CD8-positive, alpha-beta memory T cell (primary cell): Measurements from ENCODE around the gene ST3GAL5. TPM values are rescaled to one million over a fixed set of nuclear protein-coding genes. Genes with fewer than 3 reads are reported as not detected.

Experiments used
- CTCF ChIA-PET: fragments of 350-600 bp; sonication (Branson Sonifier 250); formaldehyde crosslinking; loops from one replicate; lab custom pipeline; 2021; ENCODE audit warnings: antibody characterized with exemption; lab: Charles Lee
- POLR2A ChIA-PET: fragments of 350-600 bp; sonication (Branson Sonifier 250); formaldehyde crosslinking; loops from one replicate; lab custom pipeline; 2021; ENCODE audit warnings: antibody characterized with exemption; lab: Charles Lee
- DNase-seq, 5 donors: peaks; one replicate each; pipeline versions ENCODE4 v3.0.0 to v3.0.0-alpha.2; 2020 to 2022; ENCODE audit warnings: mixed read lengths in 1 of 5
- H3K27ac ChIP-seq: one replicate; pipeline ENCODE4 v1.7.0; 2013; ENCODE audit warnings: low read depth, mild to moderate bottlenecking, low read length, moderate library complexity
- H3K27me3 ChIP-seq: 2 replicates; pipeline ENCODE4 v1.7.0; 2013; ENCODE audit warnings: low read length, mild to moderate bottlenecking; ENCODE audit not compliant: insufficient read depth, poor library complexity, severe bottlenecking
- H3K36me3 ChIP-seq: 2 replicates; pipeline ENCODE4 v1.7.0; 2013; ENCODE audit warnings: mild to moderate bottlenecking, low read length, moderate library complexity; ENCODE audit not compliant: insufficient read depth
- H3K4me1 ChIP-seq: 2 replicates; pipeline ENCODE4 v1.7.0; 2013; ENCODE audit warnings: mild to moderate bottlenecking, low read length, moderate library complexity; ENCODE audit not compliant: insufficient read depth
- H3K4me3 ChIP-seq: 2 replicates; pipeline ENCODE4 v1.7.0; 2013; ENCODE audit warnings: mild to moderate bottlenecking, low read length
- H3K9me3 ChIP-seq: 2 replicates; pipeline ENCODE4 v1.7.0; 2013; ENCODE audit warnings: mild to moderate bottlenecking, low read length
- H3K27ac Mint-ChIP-seq, 8 donors: one replicate each; pipeline ENCODE4 v1.8.0; 2020 to 2021; ENCODE audit warnings: mixed read lengths in 8 of 8, mild to moderate bottlenecking in 6 of 8, inconsistent platforms in 3 of 8, moderate library complexity in 3 of 8
- H3K27me3 Mint-ChIP-seq, 2 donors: one replicate each; pipeline ENCODE4 v1.8.0; 2020 to 2021; ENCODE audit warnings: mixed read lengths in 2 of 2, mild to moderate bottlenecking in 1 of 2, moderate library complexity in 1 of 2
- H3K36me3 Mint-ChIP-seq, 3 donors: one replicate each; pipeline ENCODE4 v1.8.0; 2020 to 2021; ENCODE audit warnings: mixed read lengths in 3 of 3, inconsistent platforms in 1 of 3, mild to moderate bottlenecking in 1 of 3
- H3K4me1 Mint-ChIP-seq, 3 donors: one replicate each; pipeline ENCODE4 v1.8.0; 2020 to 2021; ENCODE audit warnings: mixed read lengths in 3 of 3, inconsistent platforms in 1 of 3, mild to moderate bottlenecking in 1 of 3
- H3K4me3 Mint-ChIP-seq, 7 donors: one replicate each; pipeline ENCODE4 v1.8.0; 2020 to 2021; ENCODE audit warnings: mixed read lengths in 7 of 7, mild to moderate bottlenecking in 6 of 7, moderate library complexity in 4 of 7, inconsistent platforms in 2 of 7
- H3K9me3 Mint-ChIP-seq, 5 donors: one replicate each; pipeline ENCODE4 v1.8.0; 2020 to 2022; ENCODE audit warnings: mixed read lengths in 5 of 5, mild to moderate bottlenecking in 3 of 5, moderate library complexity in 2 of 5, inconsistent platforms in 1 of 5
- polyA plus RNA-seq: library from polyadenylated mRNA; unstranded; fragments of 300-500 nt; fragmentation: Illumina TruSeq; gene quantifications from one replicate; pipeline ENCODE4 v1.2.3, GENCODE V29; 2021
- total RNA-seq, 2 experiments: library from RNA; stranded (reverse); gene quantifications; one replicate each; pipeline ENCODE4 v1.2.3, GENCODE V29; 2021

ST3GAL5 gene
- total and polyA plus RNA-seq, 3 experiments from 2014 or later = 11.1 to 21.8 (median 11.2) TPM

- peak overlapping the region; percentile 61 to 99 (median 80) for H3K27ac Mint-ChIP-seq
- no peaks in the 10 kb centered on the region for H3K36me3 ChIP-seq
- peaks cover 38% of the 10 kb centered on the region for H3K4me1 ChIP-seq
- no peaks in the 10 kb centered on the region for H3K27me3 ChIP-seq
- peaks cover 0 to 2% of the 10 kb centered on the region in 2 donors for H3K27me3 Mint-ChIP-seq
- no peak for DNase-seq
- peak overlapping the region in 3 of 7 donors; percentile 9 to 73 (median 32) for H3K4me3 Mint-ChIP-seq
- CTCF ChIA-PET = interaction anchor here (1.1 to 3.2 kb wide), 3 partner anchors 23 to 214 kb away, joined by 3 to 17 read pairs (median 3); partner anchors contain the start of gene ST3GAL5
- no peaks in the 10 kb centered on the region for H3K9me3 ChIP-seq
- peaks cover 0 to 34% (median 6%) of the 10 kb centered on the region in 3 donors for H3K36me3 Mint-ChIP-seq
- no peak overlapping the region for H3K4me3 ChIP-seq
- peaks cover 62 to 82% (median 80%) of the 10 kb centered on the region in 3 donors for H3K4me1 Mint-ChIP-seq
- POLR2A ChIA-PET = no interaction called here
- no peak overlapping the region for H3K27ac ChIP-seq
- H3K9me3 Mint-ChIP-seq = no peaks in the 10 kb centered on the region
These were observed 23.1 kb downstream of the ST3GAL5 start for GRCh38 chr2:85865539-85866164.

DNA sequence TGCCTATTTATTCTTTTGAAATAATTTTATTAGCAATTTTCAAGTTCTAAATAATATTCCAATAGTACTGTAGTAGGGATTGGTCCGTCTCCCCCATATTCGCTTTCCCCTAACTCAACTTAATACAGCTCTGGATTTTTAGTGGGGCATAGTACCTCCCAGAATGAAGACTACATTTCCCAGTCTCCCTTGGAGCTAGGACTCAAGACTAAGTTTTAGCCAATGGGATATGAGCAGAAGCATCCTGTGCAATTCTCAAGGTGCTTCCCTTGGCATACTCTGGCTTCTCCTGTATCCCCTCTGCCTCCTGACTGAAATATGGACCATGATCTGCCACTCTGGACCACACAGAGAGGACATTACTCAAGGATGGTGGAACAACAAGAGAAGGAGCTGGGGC is 24.1 kb downstream of the ST3GAL5 start:
- peak overlapping the region in 7 of 8 donors; percentile 24 to 99 (median 75) for H3K27ac Mint-ChIP-seq
- H3K4me1 ChIP-seq = peaks cover 38% of the 10 kb centered on the region
- DNase-seq = no peak
- H3K36me3 ChIP-seq = no peaks in the 10 kb centered on the region
- H3K4me3 ChIP-seq = no peak overlapping the region
- H3K27ac ChIP-seq = no peak overlapping the region
- POLR2A ChIA-PET = no interaction called here
- CTCF ChIA-PET = interaction anchor here (0.8 to 3.2 kb wide), 9 partner anchors 9 to 215 kb away, joined by 3 to 17 read pairs (median 3); partner anchors contain the start of gene ST3GAL5
- H3K4me3 Mint-ChIP-seq = no peak overlapping the region
- peaks cover 0 to 38% (median 8%) of the 10 kb centered on the region in 3 donors for H3K36me3 Mint-ChIP-seq
- H3K27me3 Mint-ChIP-seq = peaks cover 0 to 2% of the 10 kb centered on the region in 2 donors
- no peaks in the 10 kb centered on the region for H3K9me3 Mint-ChIP-seq
- no peaks in the 10 kb centered on the region for H3K9me3 ChIP-seq
- no peaks in the 10 kb centered on the region for H3K27me3 ChIP-seq
- peaks cover 64 to 82% (median 77%) of the 10 kb centered on the region in 3 donors for H3K4me1 Mint-ChIP-seq

DNA sequence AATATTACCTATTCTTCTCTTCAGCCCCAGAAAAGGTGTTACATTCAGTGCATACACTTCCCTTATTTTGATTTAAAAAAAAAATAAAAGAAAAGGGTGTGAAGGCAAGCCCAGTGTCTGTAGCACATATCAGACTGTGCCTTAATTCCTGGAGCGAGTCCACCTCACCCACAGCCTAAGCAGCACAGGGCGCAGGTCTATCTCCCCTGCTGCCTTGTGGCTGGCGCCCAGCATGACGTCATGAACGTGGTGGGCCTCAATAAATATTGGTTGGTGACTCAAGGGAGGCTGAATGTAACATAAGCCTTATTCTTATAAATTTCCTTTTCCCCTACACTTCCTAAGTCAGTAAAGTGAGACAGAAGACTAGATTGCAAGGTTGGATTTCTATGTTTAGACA is 26.4 kb downstream of the ST3GAL5 start:
- Mint-ChIP-seq H3K4me1 (peaks cover 58 to 86% (median 74%) of the 10 kb centered on the region in 3 donors), H3K27ac (peak overlapping the region; percentile 83 to 99 (median 95)), H3K9me3 (no peaks in the 10 kb centered on the region), H3K36me3 (peaks cover 11 to 50% (median 18%) of the 10 kb centered on the region in 3 donors), H3K27me3 (no peaks in the 10 kb centered on the region), H3K4me3 (peak overlapping the region; percentile 37 to 78 (median 71))
- Histone ChIP-seq H3K27ac (peak overlapping the region; percentile 14), H3K4me1 (peaks cover 38% of the 10 kb centered on the region), H3K27me3 (no peaks in the 10 kb centered on the region), H3K4me3 (no peak overlapping the region), H3K36me3 (peaks cover 5% of the 10 kb centered on the region), H3K9me3 (no peaks in the 10 kb centered on the region)
- DNase-seq = peak in 4 of 5 donors; percentile 65 to 88 (median 70)
- CTCF ChIA-PET = interaction anchor here (0.6 to 1.4 kb wide), 2 partner anchors 27 to 304 kb away, joined by 3 to 5 read pairs; no protein-coding TSS in a partner anchor
- POLR2A ChIA-PET = no interaction called here

DNA sequence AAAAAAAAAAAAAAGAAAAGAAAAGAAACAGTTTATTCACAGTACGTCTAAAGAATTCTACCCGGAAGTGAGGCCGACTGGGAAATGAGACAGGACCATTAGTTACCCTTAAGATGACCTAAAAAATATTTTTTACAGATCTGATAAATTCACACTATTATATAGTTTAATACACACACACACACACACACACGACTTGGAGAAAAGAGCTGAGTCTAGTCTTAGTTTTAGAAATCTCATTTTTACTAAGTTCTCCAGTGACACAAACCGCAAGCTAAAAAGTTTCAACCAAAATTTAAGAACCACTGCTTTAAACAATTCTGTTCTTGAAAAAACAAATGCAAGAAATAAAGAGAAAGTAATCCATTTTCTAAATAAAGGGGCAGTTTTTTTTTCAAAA is 27.1 kb downstream of the ST3GAL5 start:
- Histone ChIP-seq H3K27ac (peak overlapping the region; percentile 14), H3K4me1 (peaks cover 38% of the 10 kb centered on the region), H3K9me3 (no peaks in the 10 kb centered on the region), H3K27me3 (no peaks in the 10 kb centered on the region), H3K4me3 (no peak overlapping the region), H3K36me3 (peaks cover 5% of the 10 kb centered on the region)
- DNase-seq = no peak
- H3K4me3 Mint-ChIP-seq = peak overlapping the region; percentile 36 to 78 (median 73)
- POLR2A ChIA-PET = interaction anchor here (0.6 to 0.9 kb wide), 2 partner anchors 26 to 215 kb away, joined by 3 to 4 read pairs; no protein-coding TSS in a partner anchor
- H3K36me3 Mint-ChIP-seq = peaks cover 11 to 49% (median 18%) of the 10 kb centered on the region in 3 donors
- peak overlapping the region; percentile 83 to 99 (median 95) for H3K27ac Mint-ChIP-seq
- no peaks in the 10 kb centered on the region for H3K9me3 Mint-ChIP-seq
- CTCF ChIA-PET = interaction anchor here (0.6 kb wide), 1 partner anchor 34 kb away, joined by 3 read pairs; no protein-coding TSS in a partner anchor
- no peaks in the 10 kb centered on the region for H3K27me3 Mint-ChIP-seq
- peaks cover 53 to 78% (median 68%) of the 10 kb centered on the region in 3 donors for H3K4me1 Mint-ChIP-seq

GRCh38 chr2:85861180-85861579 is 27.6 kb downstream of the ST3GAL5 start:
- Histone ChIP-seq H3K4me1 (peaks cover 37% of the 10 kb centered on the region), H3K9me3 (no peaks in the 10 kb centered on the region), H3K4me3 (no peak overlapping the region), H3K36me3 (peaks cover 5% of the 10 kb centered on the region), H3K27ac (no peak overlapping the region), H3K27me3 (no peaks in the 10 kb centered on the region)
- no peaks in the 10 kb centered on the region for H3K27me3 Mint-ChIP-seq
- H3K4me3 Mint-ChIP-seq = peak overlapping the region; percentile 36 to 78 (median 73)
- H3K36me3 Mint-ChIP-seq = peaks cover 11 to 52% (median 19%) of the 10 kb centered on the region in 3 donors
- no peak for DNase-seq
- POLR2A ChIA-PET = interaction anchor here (0.6 to 0.9 kb wide), 3 partner anchors 27 to 218 kb away, joined by 3 to 4 read pairs (median 3); no protein-coding TSS in a partner anchor
- H3K9me3 Mint-ChIP-seq = no peaks in the 10 kb centered on the region
- H3K27ac Mint-ChIP-seq = peak overlapping the region; percentile 83 to 99 (median 95)
- H3K4me1 Mint-ChIP-seq = peaks cover 48 to 78% (median 66%) of the 10 kb centered on the region in 3 donors
- CTCF ChIA-PET = interaction anchor here (0.6 to 2.1 kb wide), 2 partner anchors 27 to 34 kb away, joined by 3 to 20 read pairs; partner anchors contain the start of gene ST3GAL5

GRCh38 chr2:85858841-85859240 is 29.9 kb downstream of the ST3GAL5 start:
- H3K4me1 ChIP-seq = peaks cover 41% of the 10 kb centered on the region
- peak overlapping the region in 7 of 8 donors; percentile 23 to 99 (median 78) for H3K27ac Mint-ChIP-seq
- no peak overlapping the region for H3K27ac ChIP-seq
- H3K36me3 Mint-ChIP-seq = peaks cover 21 to 67% (median 26%) of the 10 kb centered on the region in 3 donors
- H3K9me3 ChIP-seq = no peaks in the 10 kb centered on the region
- ChIA-PET POLR2A (interaction anchor here (1.0 kb wide), 1 partner anchor 29 kb away, joined by 4 read pairs; no protein-coding TSS in a partner anchor), CTCF (interaction anchor here (1.7 to 2.1 kb wide), 4 partner anchors 7 to 182 kb away, joined by 4 to 20 read pairs (median 9); partner anchors contain the start of gene ST3GAL5)
- H3K36me3 ChIP-seq = peaks cover 5% of the 10 kb centered on the region
- no peaks in the 10 kb centered on the region for H3K27me3 ChIP-seq
- H3K9me3 Mint-ChIP-seq = peaks cover 0 to 3% (median 0%) of the 10 kb centered on the region in 5 donors
- DNase-seq = no peak
- peak overlapping the region in 1 of 7 donors; percentile 16 for H3K4me3 Mint-ChIP-seq
- no peak overlapping the region for H3K4me3 ChIP-seq
- peaks cover 51 to 83% (median 66%) of the 10 kb centered on the region in 3 donors for H3K4me1 Mint-ChIP-seq
- no peaks in the 10 kb centered on the region for H3K27me3 Mint-ChIP-seq

- Histone ChIP-seq H3K27me3 (no peaks in the 10 kb centered on the region), H3K4me3 (no peak overlapping the region), H3K4me1 (peaks cover 54% of the 10 kb centered on the region), H3K27ac (no peak overlapping the region), H3K36me3 (peaks cover 5% of the 10 kb centered on the region), H3K9me3 (no peaks in the 10 kb centered on the region)
- Mint-ChIP-seq H3K4me1 (peaks cover 57 to 85% (median 76%) of the 10 kb centered on the region in 3 donors), H3K4me3 (peak overlapping the region; percentile 57 to 90 (median 88)), H3K36me3 (peaks cover 17 to 60% (median 26%) of the 10 kb centered on the region in 3 donors), H3K27me3 (no peaks in the 10 kb centered on the region), H3K27ac (peak overlapping the region; percentile 98 to 100 (median 100)), H3K9me3 (peaks cover 0 to 3% (median 0%) of the 10 kb centered on the region in 5 donors)
- POLR2A ChIA-PET = interaction anchor here (0.6 to 3.0 kb wide), 2 partner anchors 33 to 257 kb away, joined by 3 to 30 read pairs; partner anchors contain the start of gene ST3GAL5
- CTCF ChIA-PET = interaction anchor here (0.6 to 8.5 kb wide), 7 partner anchors 24 to 226 kb away, joined by 3 to 97 read pairs (median 4); partner anchors contain the start of gene ST3GAL5
- DNase-seq = no peak
These were observed 33.9 kb downstream of the ST3GAL5 start for GRCh38 chr2:85854897-85855296.
